ENCODE measurements around the gene PIK3AP1. TPM values are rescaled to one million over a fixed set of nuclear protein-coding genes. Genes with fewer than 3 reads are reported as not detected.

Gene PIK3AP1
- total and polyA plus RNA-seq, 2 of the 8 experiments (the other 6 are each of a cell fraction or from before 2014, with no cell fraction given) = 1.9 to 4.5 TPM

DNA sequence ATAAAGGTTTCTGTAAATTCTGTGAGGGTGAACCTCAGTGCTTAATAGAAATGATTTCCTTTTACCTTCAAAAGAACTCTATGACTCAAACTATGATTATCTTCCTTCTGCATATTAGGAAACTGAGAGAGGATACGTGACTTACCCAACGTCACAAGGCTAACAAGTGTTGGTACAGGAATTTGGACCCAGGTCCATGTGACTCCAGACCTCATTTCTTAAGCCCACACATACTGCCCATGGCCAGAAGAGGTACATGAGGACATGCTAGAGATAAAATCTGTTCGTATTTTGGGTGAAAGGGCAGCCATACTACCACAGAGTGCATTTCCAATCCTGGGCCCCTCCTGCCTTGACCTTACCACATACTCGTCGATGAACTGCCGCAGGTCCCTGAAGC is 72.0 kb downstream of the PIK3AP1 start:
- Histone ChIP-seq H3K9ac (replicated peaks in 1 of 4; ENCODE audit: extremely low read depth in 1 of 4, low read depth in 3 of 4, low read length in 3 of 4) (no peak overlapping the region), H3K23ac (ENCODE audit: insufficient read length) (no peak overlapping the region), H4K20me1 (replicated peaks in 1 of 2; ENCODE audit: control insufficient read depth in 1 of 2, insufficient read depth in 2 of 2, low read length in 2 of 2) (no peaks in the 10 kb centered on the region), H3K9me3 (ENCODE audit: insufficient read depth in 2 of 2, low read depth in 1 of 2, low read length in 1 of 2) (no peaks in the 10 kb centered on the region), H2BK5ac (ENCODE audit: low read depth, low read length) (no peak overlapping the region), H3K4ac (replicated peaks; ENCODE audit: insufficient read length, low read depth, low read length) (no peak overlapping the region), H4K5ac (ENCODE audit: insufficient read length, low read depth, low read length) (no peak overlapping the region), H2BK15ac (ENCODE audit: low read length) (no peak overlapping the region), H3K36me3 (ENCODE audit: control insufficient read depth in 2 of 4, insufficient read depth in 4 of 4, low read length in 3 of 4) (no peaks in the 10 kb centered on the region), H3K4me3 (ENCODE audit: extremely low read depth in 1 of 4, insufficient read depth in 2 of 4, low read depth in 3 of 4, low read length in 4 of 4) (no peak overlapping the region), H4K91ac (replicated peaks; ENCODE audit: insufficient read length, low read length) (no peak overlapping the region), H4K8ac (ENCODE audit: extremely low read depth, insufficient read depth, low read length) (no peak overlapping the region), H3K79me2 (ENCODE audit: control insufficient read depth in 1 of 2, insufficient read depth in 2 of 2, low read length in 2 of 2) (no peaks in the 10 kb centered on the region), H2BK12ac (ENCODE audit: low read depth, low read length) (no peak overlapping the region), H3K27ac (ENCODE audit: low read depth, low read length) (no peak overlapping the region), H3K4me2 (ENCODE audit: insufficient read depth in 1 of 2, low read depth in 2 of 2, low read length in 2 of 2) (no peak overlapping the region), H3K27me3 (replicated peaks in 1 of 4; ENCODE audit: control insufficient read depth in 3 of 4, extremely low read depth in 1 of 4, insufficient read depth in 3 of 4, low read length in 3 of 4) (no peaks in the 10 kb centered on the region), H3K4me1 (replicated peaks in 1 of 4; ENCODE audit: control insufficient read depth in 3 of 4, insufficient read depth in 4 of 4, low read length in 3 of 4) (no peaks in the 10 kb centered on the region), H3K14ac (ENCODE audit: insufficient read length) (no peak overlapping the region), H2BK20ac (ENCODE audit: low read length) (no peak overlapping the region), H2AK5ac (ENCODE audit: low read depth, low read length) (no peak overlapping the region), H3K23me2 (ENCODE audit: low read depth, low read length) (no peaks in the 10 kb centered on the region), H3K18ac (ENCODE audit: extremely low read depth, low read length) (no peak overlapping the region), H3K56ac (replicated peaks; ENCODE audit: insufficient read length, low read depth, low read length) (no peak overlapping the region), H2AFZ (ENCODE audit: low read length) (no peak overlapping the region), H3K79me1 (ENCODE audit: low read depth, low read length) (no peaks in the 10 kb centered on the region), H2BK120ac (replicated peaks; ENCODE audit: low read depth, low read length) (no peak overlapping the region)
- TF ChIP-seq TEAD4 (IDR thresholded peaks at IDR 0.05; ENCODE audit: low read depth, low read length) (no peak), GTF2F1 (IDR thresholded peaks at IDR 0.05; ENCODE audit: borderline replicate concordance, low read depth, low read length) (no peak), YY1 (IDR thresholded peaks at IDR 0.05; ENCODE audit: low read depth, low read length) (no peak), KDM1A (IDR thresholded peaks at IDR 0.05; ENCODE audit: borderline replicate concordance, low read length) (no peak), EZH2 (IDR thresholded peaks at IDR 0.05; ENCODE audit: low read depth, low read length, severe bottlenecking) (no peak), CEBPB (IDR thresholded peaks at IDR 0.05; ENCODE audit: low read depth, low read length) (no peak), RNF2 (IDR thresholded peaks at IDR 0.05; ENCODE audit: borderline replicate concordance, low read depth, low read length, missing control alignments, poor library complexity, severe bottlenecking) (no peak)
- TF ChIP-seq, protein P1, sequence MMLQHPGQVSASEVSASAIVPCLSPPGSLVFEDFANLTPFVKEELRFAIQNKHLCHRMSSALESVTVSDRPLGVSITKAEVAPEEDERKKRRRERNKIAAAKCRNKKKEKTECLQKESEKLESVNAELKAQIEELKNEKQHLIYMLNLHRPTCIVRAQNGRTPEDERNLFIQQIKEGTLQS (IDR thresholded peaks at IDR 0.05; ENCODE audit: insufficient read depth, low read depth, low read length) = no peak
- POLR2A ChIA-PET (ENCODE audit: partially characterized antibody) = no interaction called here
- CTCF ChIA-PET (ENCODE audit: partially characterized antibody) = interaction anchor here (1.2 to 1.6 kb wide), 2 partner anchors 10 to 113 kb away, joined by 3 to 5 read pairs; no protein-coding TSS in a partner anchor
- no peak for DNase-seq (ENCODE audit: low read depth in 1 of 2, low spot score in 2 of 2)
- WGBS, 2 experiments (ENCODE audit: extremely low coverage in 1 of 2, insufficient coverage in 1 of 2, insufficient read length in 1 of 2, insufficient replicate concordance in 2 of 2, low coverage in 1 of 2, low lambda C conversion rate in 2 of 2, missing lambda C conversion rate in 1 of 2) = 97% methylated on average over 6 of the region's 6 CpGs; no CpG with 5 or more reads in 1 of the 2 experiments
- no peak for FAIRE-seq

All from H1 (cell line).